HG02870 (cell line): Measurements from ENCODE around the gene CCT2.

Source experiments
- ATAC-seq: cut with Tn5 transposase; IDR thresholded peaks from one replicate; pipeline ENCODE4 v1.9.1; 2021; ENCODE audit warnings: mild to moderate bottlenecking, moderate library complexity; ENCODE audit not compliant: unreplicated experiment

CCT2 gene

DNA sequence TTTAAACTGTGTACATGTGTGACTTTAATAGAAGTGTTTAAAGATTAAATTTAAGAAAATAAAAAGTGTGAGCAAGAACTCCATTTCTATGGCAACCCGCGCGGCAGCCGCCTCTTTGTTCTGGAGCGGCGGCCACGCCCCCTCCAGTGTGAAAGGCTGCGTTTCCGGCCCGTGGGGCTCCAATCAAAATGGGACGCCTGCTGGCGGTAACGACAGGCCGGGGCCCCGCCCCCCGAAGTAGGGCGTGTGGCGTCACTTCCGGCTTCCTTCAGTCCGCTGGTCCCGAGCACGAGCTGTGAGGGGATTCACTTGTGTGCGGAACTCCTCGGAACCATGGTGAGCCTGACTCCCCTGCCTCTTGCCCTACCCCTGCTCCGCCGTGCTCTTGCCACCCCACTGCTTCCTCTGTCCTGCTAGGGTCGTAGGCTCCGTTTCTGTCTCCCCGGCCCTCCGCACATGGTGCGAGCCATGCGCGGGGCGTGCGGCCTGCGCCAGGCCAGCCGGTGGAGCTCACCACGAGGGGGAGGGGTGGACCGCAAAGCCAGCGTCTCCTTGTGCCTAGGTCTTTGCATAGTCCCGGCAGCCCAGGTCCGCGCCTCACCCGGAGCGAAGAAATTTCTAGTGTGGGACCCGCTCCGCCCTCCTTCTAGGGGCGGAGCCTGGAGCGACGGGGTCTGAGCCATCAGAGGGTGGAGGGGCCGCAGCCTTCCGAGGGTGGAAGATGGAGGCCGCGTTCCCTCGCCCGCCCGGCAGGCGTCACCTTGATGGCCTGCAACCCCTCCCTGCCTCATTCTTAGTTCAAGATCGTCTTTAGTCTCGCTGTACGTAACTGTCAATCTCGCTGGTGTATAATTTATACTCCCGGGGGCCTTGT is at the start of gene CCT2:
Gene CCT2 (plus strand): TSS at position 271 of the 874 bp plus-strand sequence. CDS start 63 bp downstream, at position 334.
- peak; percentile 95 for ATAC-seq

DNA sequence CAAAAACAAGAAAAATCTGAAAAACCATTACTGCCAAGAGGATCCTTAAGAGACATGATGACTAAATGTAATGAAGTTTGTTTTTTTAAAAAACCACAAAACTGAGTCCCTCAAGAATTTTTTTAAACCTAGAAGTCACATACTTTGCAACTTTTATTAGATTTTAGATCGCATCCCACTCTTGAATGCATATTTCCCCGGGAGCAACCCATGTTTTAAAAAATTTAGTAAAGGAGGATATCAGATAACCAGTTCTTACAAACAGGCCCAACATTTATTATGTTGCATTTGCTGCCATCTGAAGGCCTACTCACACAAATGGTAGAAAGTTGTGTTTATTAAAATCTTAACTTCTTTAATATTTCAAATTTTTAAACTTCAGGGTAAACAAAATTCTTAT is 44.3 kb upstream of the CCT2 start:
- ATAC-seq = no peak

DNA sequence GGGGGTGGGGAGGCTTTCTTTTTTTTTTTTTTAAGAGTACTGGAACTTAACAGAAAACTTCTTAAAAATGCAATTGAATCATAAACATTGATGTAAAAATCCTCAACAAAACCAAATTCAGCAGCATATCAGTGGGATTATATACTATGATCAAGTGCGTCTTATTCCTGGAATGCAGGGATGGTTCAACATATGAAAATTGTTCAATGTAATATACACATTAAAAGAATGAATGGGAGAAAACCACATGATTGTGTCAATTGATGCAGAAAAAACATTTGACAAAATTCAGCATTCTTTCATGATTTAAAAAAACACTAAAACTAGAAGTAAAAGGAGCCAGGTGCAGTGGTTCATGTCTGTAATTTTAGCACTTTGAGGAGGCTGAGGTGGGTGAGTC is 41.2 kb upstream of the CCT2 start:
- ATAC-seq = no peak

DNA sequence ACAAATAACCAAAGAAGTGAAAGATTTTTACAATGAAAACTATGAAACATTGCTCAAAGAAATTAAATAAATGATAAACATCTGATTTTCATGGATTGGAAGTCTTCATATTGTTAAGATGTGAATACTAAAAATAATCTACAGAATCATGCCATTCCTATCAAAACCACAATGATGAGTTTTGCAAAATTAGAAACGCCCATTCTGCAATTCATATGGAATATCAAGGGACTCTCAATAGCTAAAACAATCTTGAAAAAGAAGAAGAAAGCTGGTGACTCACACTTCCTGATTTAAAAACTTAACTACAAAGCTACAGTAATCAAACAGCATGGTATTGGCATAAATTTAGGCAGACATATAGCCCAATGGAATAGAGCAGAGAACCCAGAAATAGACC is 40.2 kb upstream of the CCT2 start:
- no peak for ATAC-seq

DNA sequence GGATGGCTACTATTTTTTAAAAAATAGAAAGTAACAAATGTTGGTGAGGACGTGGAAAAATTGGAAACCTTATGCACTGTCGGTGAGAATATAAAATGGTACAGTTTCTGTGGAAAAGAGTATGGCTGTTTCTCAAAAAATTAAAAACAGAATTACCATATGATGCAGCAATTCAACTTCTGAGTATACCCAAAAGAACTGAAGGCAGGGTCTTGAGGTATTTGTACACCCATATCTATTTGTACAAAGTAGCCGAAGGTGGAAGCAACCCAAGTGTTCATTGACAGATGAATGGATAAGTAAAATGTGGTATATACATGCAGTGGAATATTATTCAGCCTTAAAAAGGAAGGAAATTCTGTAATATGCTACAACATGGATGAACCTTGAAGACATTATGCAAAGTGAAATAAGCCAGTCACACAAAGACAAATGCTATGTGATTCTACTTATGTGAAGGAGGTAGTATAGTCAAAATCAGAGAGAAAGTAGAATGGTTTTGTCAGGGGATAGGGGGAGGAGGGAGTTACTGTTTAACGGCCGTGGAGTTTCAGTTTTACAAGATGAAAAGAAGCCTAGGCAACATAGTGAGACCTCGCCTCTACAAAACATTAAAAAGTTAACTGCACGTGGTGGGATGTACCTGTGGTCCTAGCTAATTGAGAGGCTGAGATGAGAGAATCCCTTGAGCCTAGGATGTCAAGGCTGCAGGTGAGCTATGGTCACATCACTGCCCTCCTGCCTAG is 38.4 kb upstream of the CCT2 start:
- peak; percentile 85 for ATAC-seq

DNA sequence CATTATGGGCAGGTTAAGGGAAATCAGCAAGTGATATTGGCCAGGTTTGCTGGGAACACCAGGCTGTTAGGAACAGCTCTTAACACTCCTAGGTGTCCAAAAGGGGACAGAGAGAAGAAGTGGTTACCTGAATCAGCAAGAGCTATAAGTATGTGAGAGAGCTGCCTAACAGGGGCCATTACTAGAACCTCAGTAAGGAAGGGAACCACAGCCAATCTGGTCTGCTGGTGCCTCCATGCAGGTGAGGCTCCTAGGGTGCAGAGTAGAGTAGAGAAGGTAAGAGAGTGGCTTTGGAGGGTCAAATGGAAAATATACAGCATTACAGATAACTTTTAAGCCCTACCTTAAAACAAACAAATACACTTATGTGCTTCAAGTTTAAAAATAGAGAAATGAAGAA is 36.6 kb upstream of the CCT2 start:
- no peak for ATAC-seq

DNA sequence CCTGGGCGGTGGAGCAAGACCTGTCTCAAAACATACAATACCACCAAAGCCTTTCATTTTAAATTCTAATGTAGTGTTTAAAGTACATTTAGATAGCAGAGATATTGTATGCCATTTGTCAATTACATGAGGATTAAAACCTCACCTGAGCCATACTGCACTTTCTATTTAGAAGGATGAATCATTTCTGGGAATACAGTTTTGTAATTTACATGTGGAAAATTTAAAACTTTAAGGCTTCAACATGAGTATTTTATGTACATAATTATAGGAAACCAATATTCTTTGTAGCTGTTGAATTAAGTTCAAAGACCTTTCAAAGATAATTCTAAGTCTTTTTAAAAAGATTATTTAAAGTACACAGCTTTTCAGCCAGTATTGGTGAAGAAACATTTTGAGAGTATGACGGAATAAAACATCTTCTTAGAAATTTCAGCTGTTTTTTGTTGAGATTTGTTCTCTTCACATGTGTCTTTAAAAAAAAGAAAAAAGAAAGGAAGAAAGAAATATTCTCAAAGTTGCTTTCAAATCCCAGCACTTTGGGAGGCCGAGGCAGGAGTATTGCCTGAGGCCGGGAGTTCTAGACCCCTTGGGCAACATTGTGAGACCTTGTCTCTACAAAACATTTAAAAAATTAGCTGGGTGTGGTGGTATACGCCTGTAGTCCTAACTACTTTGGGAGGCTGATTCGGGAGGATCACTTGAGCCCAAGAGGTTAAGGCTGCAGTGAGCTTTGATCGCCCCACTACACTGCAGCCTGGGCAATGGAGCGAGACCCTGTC is 34.5 kb upstream of the CCT2 start:
- no peak for ATAC-seq

DNA sequence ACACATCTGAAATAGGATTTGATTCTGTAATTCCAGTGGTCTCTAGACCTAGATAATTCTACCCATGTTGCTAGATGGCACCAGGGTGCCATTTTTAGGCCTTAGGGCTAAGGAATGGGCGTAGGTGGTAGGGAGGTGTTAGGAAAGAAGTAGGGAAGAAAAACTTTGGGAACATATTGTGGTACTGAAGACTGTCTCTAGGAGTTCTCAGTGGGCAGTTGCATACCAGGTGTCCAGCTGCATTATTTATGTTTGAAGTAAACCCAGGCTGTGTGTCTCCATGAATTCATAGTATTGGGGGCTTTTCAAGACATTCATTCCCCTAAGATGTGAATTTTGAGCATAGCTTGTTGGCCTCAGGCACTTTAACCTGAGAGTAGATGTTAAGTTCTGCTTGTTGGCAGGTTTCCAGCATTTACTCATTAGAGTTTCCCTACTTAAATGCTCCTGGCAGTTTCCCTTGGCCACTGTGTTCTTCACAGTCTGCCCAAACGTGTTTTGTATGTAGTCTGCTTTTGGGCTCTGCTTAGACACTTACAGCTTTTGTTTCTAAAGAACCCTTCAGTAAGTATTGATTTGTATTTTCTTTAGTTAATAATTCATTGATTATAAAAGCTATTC is 31.5 kb upstream of the CCT2 start:
- no peak for ATAC-seq

DNA sequence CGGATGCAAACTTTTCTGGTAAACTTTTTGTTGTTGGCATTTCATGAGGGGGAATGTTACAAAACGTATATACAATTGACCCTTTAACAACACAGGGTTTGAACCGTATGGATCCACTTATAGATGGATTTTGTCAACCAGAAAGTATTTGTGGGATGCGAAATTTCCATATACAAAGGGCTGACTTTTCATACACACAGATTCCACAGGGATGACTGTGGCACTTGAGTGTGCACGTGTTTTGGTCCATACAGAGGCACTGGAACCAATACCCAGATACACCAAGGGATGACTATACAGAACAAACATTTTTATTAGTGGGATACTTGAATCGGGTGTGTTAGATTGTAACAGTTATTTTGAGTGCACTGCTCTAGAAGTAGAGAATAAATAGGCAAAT is 29.8 kb upstream of the CCT2 start:
- ATAC-seq = no peak

DNA sequence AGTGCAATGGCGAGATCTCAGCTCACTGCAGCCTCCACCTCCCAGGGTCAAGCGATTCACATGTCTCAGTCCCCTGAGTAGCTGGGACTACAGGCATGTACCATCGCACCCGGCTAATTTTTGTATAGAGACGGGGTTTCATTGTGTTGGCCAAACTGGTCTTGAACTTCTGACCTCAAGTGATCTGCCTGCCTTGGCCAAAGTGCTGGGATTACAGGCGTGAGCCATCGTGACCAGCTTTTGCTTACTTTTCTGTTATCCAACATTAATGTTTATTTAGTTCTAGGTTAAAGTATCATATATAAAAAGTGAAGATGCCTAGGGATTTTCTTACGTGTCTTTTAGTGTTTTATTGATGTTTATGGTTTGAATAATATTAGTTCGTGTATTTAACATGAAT is 28.9 kb upstream of the CCT2 start:
- ATAC-seq = no peak

DNA sequence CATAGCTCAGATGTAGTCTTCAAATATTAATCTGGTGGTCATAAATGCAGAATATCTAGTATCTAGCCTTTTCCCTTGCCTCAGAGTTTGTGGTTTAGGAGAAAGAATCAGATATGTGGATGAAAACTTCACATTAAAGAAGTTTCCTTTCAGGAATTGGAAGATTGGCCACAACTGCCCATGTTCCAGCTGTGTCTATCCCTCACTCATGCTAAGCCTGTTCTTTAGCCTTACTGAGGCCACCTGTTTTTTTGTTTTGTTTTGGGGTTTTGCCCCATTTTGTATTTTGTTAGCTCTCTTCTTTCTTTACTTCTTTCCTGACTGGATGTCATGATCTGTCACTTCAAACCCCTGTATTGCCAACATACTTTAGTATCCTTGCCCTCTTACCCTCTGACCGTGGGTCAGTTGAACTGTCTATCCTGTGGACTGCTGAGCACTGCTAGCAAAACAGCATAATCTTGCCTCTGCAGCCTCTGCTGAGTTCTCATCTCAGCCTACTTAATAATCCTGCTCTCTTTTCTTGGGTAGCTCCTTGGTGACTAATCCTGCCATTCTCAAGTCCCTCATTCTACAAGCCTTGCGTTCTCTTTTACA is 22.0 kb upstream of the CCT2 start:
- ATAC-seq = no peak

DNA sequence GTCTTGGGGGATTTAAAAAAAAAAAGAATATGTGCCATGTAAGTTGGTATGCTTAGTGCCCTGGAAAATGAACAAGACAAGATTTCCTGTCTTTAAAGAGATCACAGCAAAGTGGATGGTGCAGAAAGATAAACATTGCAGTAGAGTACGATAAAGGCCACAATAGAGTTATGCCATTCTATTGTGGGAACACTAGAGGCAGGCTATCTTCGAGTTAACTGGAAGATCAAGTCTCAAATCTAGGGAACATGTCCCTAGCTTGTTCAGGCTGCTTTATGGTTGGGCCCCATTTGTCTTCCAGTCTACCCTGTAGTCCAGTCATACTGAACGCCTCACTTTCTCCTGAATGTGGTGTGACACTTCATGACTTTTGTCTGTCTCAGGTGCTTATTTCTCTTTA is 18.7 kb upstream of the CCT2 start:
- no peak for ATAC-seq

DNA sequence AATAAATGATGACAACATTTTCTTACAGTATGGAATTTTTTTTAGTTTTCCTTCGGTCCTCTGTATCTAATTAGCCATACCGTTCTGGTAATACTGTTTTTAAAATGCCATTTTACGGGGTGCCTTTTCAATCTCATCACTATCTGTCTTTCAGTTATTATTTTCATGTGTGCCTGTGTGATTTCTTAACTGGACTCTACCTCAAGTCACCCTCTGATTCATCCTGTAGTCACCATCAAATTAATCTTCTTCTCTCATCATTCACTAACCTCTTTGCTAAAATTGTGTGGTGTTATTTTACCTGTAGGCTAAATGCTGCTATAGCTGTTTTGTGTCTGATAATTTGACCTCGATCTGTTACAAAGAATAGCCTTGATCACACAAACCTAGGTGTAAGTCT is 16.0 kb upstream of the CCT2 start:
- ATAC-seq = no peak

DNA sequence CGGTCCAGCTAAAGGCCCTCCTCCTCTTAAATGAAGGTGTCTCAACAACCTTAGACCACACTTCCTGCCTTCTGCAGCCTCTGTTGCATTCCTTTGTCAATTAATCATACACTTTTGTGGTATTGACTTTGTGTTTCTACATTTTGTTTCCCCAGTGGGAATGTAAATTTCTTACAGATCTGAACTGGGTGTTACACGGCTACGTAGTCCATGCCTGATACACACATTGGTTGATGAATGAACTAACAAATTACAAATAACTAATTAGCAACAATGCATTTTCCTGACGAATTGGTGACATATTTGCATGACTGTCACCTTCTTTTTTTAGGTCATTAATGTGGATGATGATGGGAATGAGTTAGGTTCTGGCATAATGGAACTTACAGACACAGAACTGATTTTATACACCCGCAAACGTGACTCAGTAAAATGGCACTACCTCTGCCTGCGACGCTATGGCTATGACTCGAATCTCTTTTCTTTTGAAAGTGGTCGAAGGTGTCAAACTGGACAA is 15.2 kb upstream of the CCT2 start:
- no peak for ATAC-seq

DNA sequence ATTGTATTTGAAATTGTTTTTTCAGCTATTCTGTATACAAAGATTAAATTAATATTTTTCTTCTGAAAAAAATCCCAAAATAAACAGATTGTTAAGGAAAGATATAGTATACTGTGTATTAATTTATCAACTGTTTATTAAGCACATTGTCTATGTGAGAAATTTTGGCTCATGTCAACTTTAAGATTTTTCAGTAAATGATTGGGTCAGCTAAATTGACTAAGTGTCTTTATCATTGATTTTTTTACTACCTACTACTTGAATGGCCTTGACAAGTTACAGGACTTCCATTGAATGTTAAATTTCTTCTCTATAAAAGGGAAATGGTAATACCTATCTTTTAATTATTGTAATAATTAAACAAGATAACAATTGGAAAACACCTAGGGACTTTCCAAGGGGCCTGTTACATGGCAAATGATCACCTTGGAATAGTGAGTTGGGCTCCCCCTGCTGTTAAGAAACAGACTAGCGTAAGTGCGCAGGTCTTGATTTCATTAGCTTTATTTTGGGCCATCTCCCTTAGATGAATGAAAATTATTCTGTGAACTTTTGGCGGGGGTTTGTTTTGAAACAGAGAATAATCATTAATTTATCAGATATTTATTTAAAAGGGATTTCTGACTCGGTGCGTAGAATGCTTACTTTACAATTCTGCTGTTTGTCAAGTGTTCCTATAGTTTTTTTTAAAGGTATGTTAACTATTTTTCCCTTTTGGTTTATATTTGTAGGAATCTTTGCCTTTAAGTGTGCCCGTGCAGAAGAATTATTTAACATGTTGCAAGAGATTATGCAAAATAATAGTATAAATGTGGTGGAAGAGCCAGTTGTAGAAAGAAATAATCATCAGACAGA is 14.5 kb upstream of the CCT2 start:
- ATAC-seq = peak; percentile 73

DNA sequence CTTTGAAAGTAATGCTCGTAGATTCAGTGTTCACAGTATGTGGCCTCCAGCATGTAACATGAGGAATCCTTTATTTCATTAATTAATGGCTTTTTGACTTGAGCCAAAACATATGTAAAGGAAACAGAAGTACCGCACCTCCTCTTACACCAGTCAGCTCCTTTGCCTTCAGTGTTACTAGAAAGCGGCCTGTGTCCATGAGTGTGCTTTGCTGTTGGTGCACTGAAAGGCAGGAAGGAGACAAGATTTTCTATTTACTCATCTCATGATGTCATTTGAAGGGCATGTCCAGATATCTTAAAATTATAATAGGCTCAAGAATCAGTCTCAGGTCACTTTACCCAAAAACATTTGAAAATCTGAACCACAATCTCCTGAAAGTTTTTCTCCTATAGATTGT is 9.9 kb upstream of the CCT2 start:
- no peak for ATAC-seq

DNA sequence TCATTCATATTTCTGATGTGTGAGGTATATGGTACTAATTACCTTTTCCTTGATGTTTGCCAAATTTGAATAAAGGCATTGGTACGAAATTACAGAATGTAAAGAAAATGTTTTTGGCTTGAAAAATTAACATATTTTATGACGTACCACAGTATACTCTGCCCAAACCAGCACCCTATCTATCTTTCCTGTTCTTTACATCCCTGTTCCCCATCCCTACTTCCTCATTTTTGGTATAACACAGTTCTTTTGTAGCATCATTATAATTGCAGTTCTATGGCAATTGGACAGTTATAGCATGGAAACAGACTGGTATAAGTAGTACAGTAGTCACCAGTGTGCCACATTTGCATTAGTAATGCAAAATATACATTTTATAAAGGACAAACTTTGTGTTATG is 7.0 kb upstream of the CCT2 start:
- no peak for ATAC-seq

DNA sequence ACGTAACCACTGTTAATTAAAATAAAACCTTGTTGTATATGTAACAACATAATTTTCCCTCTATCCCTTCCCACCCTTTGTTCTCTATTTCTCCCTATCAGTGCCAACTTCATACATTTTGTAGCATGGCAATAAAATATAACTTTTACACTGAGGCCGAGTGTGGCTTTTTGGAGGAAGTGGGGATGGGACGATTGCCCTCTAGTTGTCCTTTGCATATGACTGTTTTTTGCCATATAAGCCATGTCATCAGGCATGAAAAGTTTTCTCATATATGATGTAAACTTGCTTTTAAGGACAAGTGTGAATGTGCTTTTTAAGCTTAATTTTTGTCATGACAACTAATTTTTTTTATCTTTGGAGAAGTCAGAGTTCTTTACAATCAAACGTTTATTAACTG is 6.2 kb upstream of the CCT2 start:
- peak; percentile 51 for ATAC-seq

DNA sequence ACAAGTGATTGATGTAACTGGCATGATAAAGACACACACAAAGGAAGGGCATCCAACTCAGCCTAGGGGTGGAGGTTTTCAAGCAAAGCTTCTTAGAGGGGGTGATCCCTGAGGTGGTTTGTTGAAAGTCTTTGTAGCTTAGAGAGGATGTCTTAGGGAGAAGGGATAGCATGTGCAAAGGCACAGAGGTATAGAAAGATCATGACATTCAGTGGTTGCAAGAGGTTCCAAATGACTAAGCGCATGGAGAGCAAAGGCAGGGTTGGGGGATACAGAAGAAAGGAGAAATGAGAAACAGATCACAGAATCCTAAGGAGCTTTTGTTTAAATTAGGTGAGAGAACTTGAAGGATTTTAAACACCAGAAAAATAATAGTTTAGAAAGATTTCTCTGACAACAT is 5.2 kb upstream of the CCT2 start:
- no peak for ATAC-seq

DNA sequence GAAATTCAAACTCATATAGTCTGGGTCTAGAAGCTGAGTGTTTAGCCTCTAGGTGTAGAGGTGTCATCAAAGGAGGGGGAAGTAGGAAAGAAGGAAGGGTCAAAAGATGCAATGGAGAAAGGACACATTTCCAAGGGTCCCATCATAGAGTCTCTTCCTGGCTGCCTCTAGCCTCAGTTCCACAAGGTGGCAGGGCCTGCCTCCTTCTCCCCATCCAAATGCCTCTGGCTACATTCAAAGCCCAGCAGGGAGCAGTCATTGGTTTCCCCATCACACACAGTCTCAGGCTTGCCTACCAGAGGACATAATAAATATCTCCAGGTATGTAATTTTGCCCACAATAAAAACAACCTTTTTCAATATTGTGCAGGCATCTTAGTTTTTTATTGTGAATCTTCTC is 2.1 kb upstream of the CCT2 start:
- no peak for ATAC-seq
